Measurements from ENCODE around the gene IL12B.
A peak's percentile ranks its signal among the peaks of the same experiment; 100 is the strongest.
"Not testable (repeated sequence)": the region's sequence is repeated elsewhere in the genome, so short reads cannot be mapped to it uniquely, and the experiment has no call there.

The IL12B gene

GRCh38 chr5:159332800-159333544, 2.7 kb upstream of the IL12B start:
- DNase-seq = peak in 1 of 2 donors; percentile 25

GRCh38 chr5:159331093-159331973, 1.0 kb upstream of the IL12B start:
- peak; percentile 71 to 83 for DNase-seq

- DNase-seq = no peak
Observed at GRCh38 chr5:159324986-159325385, 5.3 kb downstream of the IL12B start.

GRCh38 chr5:159324102-159324755, 6.1 kb downstream of the IL12B start:
- no peak for DNase-seq

DNA sequence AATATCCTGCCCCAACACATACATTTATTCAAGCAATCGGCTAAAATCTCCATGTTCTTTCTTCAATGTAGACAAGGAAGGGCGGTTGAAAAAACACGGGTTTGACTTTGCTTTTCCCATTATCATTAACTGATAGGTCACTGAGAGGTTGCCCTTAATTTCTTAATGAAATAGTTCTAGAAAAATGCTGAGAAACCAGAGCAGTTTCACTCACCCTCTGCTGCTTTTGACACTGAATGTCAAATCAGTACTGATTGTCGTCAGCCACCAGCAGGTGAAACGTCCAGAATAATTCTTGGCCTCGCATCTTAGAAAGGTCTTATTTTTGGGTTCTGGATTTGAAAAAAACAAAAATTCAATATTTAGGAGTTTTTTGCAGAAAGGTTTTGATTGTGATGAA, 8.1 kb downstream of the IL12B start:
- no peak for DNase-seq

DNA sequence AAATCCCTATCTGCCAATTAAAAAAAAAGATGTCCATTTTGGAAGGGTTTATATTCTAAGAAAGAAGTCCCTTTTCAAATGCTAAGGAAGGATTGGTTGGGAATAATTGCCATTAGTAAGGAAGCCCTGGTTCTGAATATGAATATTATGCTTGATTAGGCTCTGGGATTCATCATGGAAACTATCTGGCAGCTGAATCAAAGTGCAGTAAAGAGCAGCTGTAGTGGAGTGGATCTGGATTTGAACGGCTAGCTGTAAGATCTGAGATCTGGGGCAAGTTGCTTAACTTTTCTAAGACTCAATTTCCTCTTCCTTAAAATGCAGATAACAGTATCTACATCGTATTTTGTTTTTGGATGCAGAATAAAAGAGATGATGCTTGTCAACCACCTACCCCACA, 10.5 kb downstream of the IL12B start:
- DNase-seq = no peak

DNA sequence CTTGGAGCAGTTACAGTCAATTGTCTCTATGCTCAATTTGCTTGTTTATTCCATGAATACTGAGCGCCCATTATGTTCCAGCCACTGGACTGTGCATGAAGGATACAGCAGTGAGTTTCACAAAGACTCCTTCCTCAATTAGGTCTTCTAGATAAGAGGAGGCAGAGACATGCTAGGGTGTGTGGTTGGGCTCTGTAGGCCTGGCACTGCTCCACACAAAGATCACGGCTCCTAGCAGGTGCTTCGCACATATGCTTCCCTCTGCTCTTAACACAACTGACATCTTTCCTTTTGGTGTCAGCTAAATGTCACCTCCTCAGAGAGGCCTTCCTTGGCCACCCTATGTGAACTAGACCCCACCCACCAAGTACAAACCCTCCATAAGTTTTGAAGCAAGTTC, 10.9 kb downstream of the IL12B start:
- no peak for DNase-seq

- DNase-seq = no peak
Observed at GRCh38 chr5:159318448-159318847, 11.8 kb downstream of the IL12B start.

GRCh38 chr5:159317849-159318248, 12.4 kb downstream of the IL12B start:
- DNase-seq = no peak

- DNase-seq = peak; percentile 31 to 53
Observed at GRCh38 chr5:159316519-159317383, 13.5 kb downstream of the IL12B start.

DNA sequence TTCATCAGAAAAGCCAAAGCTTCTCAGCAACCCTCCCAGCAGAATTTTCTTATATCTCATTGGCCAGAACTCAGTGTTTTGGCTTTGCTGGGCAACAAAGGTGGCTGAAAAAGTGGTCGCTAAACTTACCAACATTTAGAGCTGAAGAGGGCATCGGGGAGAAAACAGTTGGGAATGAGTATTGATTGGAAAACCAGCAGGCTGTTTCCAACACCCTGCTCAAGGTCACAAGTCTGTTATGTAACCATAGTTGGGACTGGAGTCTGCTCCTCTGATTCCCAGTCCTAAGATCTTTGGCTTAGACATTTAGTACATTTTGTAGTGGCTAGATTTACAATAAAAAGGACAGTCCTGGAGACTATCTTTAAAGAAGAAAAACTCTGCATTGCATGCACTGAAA, 17.1 kb downstream of the IL12B start:
- DNase-seq = no peak

GRCh38 chr5:159311063-159311462, 19.2 kb downstream of the IL12B start:
- DNase-seq = no peak

GRCh38 chr5:159310511-159310910, 19.8 kb downstream of the IL12B start:
- peak; percentile 19 to 21 for DNase-seq

- no peak for DNase-seq
Observed at GRCh38 chr5:159309689-159310433, 20.4 kb downstream of the IL12B start.

DNA sequence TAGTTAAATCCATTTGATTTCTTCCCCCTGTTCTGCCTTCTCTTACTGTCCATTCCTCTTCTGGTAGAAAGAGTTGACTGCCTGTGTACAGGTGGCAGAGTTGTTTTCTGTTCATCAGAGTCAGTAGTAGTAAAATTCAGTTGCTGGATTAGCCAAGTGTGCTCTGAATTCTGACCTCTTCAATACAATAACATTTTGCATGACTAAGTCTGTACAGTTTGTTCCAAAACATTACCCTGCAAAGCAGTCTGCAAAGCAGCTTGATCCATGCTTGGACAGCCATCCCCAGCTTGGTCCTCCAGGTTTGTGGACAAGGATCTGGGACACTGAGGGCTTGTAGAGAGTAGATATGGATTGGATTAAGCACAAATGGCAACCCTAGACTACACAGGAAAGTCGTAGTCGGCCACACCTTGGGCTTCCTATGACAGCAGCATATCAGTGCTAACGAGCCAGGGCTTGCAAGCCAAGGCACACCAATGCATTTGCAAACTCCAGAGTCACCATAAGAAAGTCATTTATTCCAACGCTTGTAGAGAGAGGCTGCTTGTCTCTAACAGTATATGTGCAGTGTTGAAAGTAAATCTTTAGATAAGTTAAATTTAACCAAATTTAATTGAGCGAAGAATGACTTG, 25.2 kb downstream of the IL12B start:
- DNase-seq = no peak

GRCh38 chr5:159303286-159303685, 27.0 kb downstream of the IL12B start:
- no peak for DNase-seq

- not testable (repeated sequence) for DNase-seq
Observed at GRCh38 chr5:159301929-159302860, 28.1 kb downstream of the IL12B start.

GRCh38 chr5:159301466-159301865, 28.8 kb downstream of the IL12B start:
- DNase-seq = no peak

DNA sequence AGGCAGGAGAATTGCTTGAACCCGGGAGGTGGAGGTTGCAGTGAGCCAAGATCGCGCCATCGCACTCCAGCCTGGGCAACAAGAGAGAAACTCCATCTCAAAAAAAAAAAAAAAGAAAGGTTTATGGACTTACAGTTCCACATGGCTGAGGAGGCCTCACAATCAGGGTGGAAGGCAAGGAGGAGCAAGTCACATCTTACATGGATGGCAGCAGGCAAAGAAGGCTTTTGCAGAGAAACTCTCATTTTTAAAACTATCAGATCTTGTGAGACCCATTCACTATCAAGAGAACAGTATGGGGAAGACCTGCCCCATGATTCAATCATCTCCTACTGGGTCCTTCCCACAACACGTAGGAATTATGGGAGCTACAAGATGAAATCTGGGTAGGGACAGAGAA, 33.0 kb downstream of the IL12B start:
- not testable (repeated sequence) for DNase-seq

DNA sequence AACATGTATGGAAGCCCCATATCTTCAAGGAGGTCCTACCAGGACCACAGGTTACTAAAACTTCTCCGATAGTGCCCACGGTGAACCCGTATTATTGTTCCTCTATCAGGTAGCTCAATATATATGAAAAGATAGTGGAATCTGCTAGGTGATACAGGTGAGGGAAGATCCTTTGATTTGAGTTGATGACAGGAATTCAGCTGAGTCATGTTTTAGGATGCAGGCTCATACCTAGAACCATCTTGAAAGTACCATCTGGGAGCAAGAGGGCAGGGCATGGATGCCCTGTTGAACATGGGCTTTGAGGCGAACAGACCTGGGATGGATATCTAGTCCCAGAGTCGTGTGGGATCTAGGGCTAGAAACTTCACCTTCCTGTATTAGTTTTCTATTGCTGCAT, 35.4 kb downstream of the IL12B start:
- no peak for DNase-seq

Measured in CD4-positive, alpha-beta T cell treated with Interferon alpha-2 for 1 hour (primary cell).